HepG2 (cell line): ENCODE data around the gene TMEM87B. TPM values are rescaled to one million over a fixed set of nuclear protein-coding genes. Genes with fewer than 3 reads are reported as not detected.

Experiments used
- ATAC-seq: fragments of 200-7000 bp; cut with Tn5 transposase; 3 replicates; pipeline ENCODE4 v1.9.1; 2020; ENCODE audit warnings: mild to moderate bottlenecking, moderate library complexity
- BruUV-seq: library from RNA; stranded (reverse); fragments of 400-500 nt; replicated peaks from 2 replicates; lab custom pipeline; 2021; lab: Mats Ljungman, UMichigan
- CTCF ChIA-PET: fragments of 300-600 bp; formaldehyde crosslinking; extraction: SDS; loops from one replicate; lab custom pipeline; 2021; ENCODE audit warnings: low total read pairs, inconsistent platforms, low intra/inter-chr PET ratio; lab: Yijun Ruan, JAX
- POLR2A ChIA-PET: fragments of 350-600 bp; sonication (Branson Sonifier 250); formaldehyde crosslinking; loops from one replicate; lab custom pipeline; 2020; ENCODE audit warnings: antibody characterized with exemption, inconsistent platforms; lab: Yijun Ruan, JAX
- DNase-seq: peaks from one replicate; pipeline ENCODE4 v3.0.0-alpha.2; 2015; ENCODE audit warnings: low spot score
- FAIRE-seq: peaks from 3 replicates; lab custom pipeline; 2011; peaks lifted over from hg19 to GRCh38; lab: Jason Lieb, UNC
- H2AFZ ChIP-seq: one replicate; pipeline ENCODE4 v1.6.1; 2011; ENCODE audit warnings: low read length, inconsistent platforms
- H3K27ac ChIP-seq: fragments of 300-600 bp; 3 replicates; pipeline ENCODE4 v1.8.0; 2011; ENCODE audit warnings: mixed run types, mild to moderate bottlenecking, mixed read lengths, low read length, inconsistent platforms; ENCODE audit not compliant: insufficient read depth; ENCODE audit errors: extremely low read length
- H3K27me3 ChIP-seq, 2 experiments: fragments of 200-600 bp in 1 of 2; 2 replicates in 1 of 2; 3 replicates in 1 of 2; pipeline versions ENCODE4 v1.6.0 to v1.8.0; 2011; ENCODE audit warnings: low read length in 2 of 2, mild to moderate bottlenecking in 2 of 2, moderate library complexity in 2 of 2, inconsistent platforms in 1 of 2; ENCODE audit not compliant: insufficient read depth in 2 of 2, control insufficient read depth in 1 of 2
- H3K36me3 ChIP-seq, 2 experiments: fragments of 200-600 bp in 1 of 2; replicated peaks in 1 of 2; 2 replicates in 1 of 2; 3 replicates in 1 of 2; pipeline versions ENCODE4 v1.5.1 to v1.8.0; 2011; ENCODE audit warnings: low read length in 2 of 2, inconsistent platforms in 1 of 2; ENCODE audit not compliant: insufficient read depth in 2 of 2, control insufficient read depth in 1 of 2
- H3K4me1 ChIP-seq: 2 replicates; pipeline ENCODE4 v1.5.1; 2012; ENCODE audit warnings: low read length, inconsistent platforms; ENCODE audit not compliant: insufficient read depth
- H3K4me2 ChIP-seq: 2 replicates; pipeline ENCODE4 v1.6.0; 2011; ENCODE audit warnings: low read depth, low read length, inconsistent platforms
- H3K4me3 ChIP-seq, 3 experiments: fragments of 200-600 bp in 1 of 3; sonication (generic), shearing (Covaris generic) in 1 of 3; replicated peaks in 1 of 3; 2 replicates each; pipeline ENCODE4 v1.5.1; 2011 to 2016; ENCODE audit warnings: low read length in 3 of 3, inconsistent platforms in 2 of 3, low read depth in 2 of 3, mild to moderate bottlenecking in 2 of 3, control low read depth in 1 of 3, mixed read lengths in 1 of 3; ENCODE audit not compliant: insufficient read depth in 1 of 3
- H3K79me2 ChIP-seq: one replicate; pipeline ENCODE4 v1.6.1; 2011; ENCODE audit warnings: low read length, inconsistent platforms; ENCODE audit not compliant: insufficient read depth
- H3K9ac ChIP-seq: 2 replicates; pipeline ENCODE4 v1.6.0; 2011; ENCODE audit warnings: mild to moderate bottlenecking, low read depth, low read length, inconsistent platforms; ENCODE audit not compliant: insufficient read depth
- H3K9me3 ChIP-seq: 2 replicates; pipeline ENCODE4 v1.5.1; 2012; ENCODE audit warnings: mild to moderate bottlenecking, low read length
- H4K20me1 ChIP-seq: 2 replicates; pipeline ENCODE4 v1.6.0; 2011; ENCODE audit warnings: inconsistent platforms, mild to moderate bottlenecking, low read length, moderate library complexity; ENCODE audit not compliant: insufficient read depth
- ZNF337 ChIP-seq: sonication (generic); formaldehyde crosslinking; IDR thresholded peaks from 2 replicates; pipeline ENCODE4 v1.5.1; 2020; ENCODE audit warnings: missing genetic modification reagents, low read depth, mild to moderate bottlenecking, borderline replicate concordance
- ZNF512B ChIP-seq: sonication (generic); formaldehyde crosslinking; IDR thresholded peaks from 2 replicates; pipeline ENCODE4 v1.5.1; 2020; ENCODE audit warnings: missing genetic modification reagents, mild to moderate bottlenecking, borderline replicate concordance
- WGBS: methylation state at CpG from one replicate; pipeline ENCODE4 v1.1.6; 2017; ENCODE audit warnings: low lambda C conversion rate; 5-methylcytosine and 5-hydroxymethylcytosine counted together
- in situ Hi-C: cut with HindIII; loops from 2 replicates; pipeline ENCODE4 v1.10.0; 2017; ENCODE audit warnings: low pct_unique_long_range_greater_than_20kb; ENCODE audit not compliant: extremely low pct_ligation_motif_present
- intact Hi-C: fragments of 100-400 bp; cut with micrococcal nuclease; formaldehyde crosslinking; loops from one replicate; pipeline ENCODE4 v1.10.0; 2022; ENCODE audit not compliant: unreplicated experiment
- polyA plus RNA-seq, 8 experiments: library from polyadenylated mRNA; depleted of rRNA in 3 of 8; stranded (reverse) in 7 of 8; unstranded in 1 of 8; fragments of >200 nt; fragmentation: Illumina TruSeq in 4 of 8; extraction: Trizol in 4 of 8; gene quantifications; 2 replicates each; pipeline versions ENCODE4 v1.2.1 to v1.2.3, GENCODE V29; 2011 to 2016; ENCODE audit warnings: low read depth in 4 of 8, missing spikeins in 1 of 8, mixed read lengths in 1 of 8; ENCODE audit not compliant: insufficient read depth in 1 of 8
- total RNA-seq, 5 experiments: library from RNA; depleted of rRNA; stranded (reverse); fragments of >200 nt; fragmentation: Illumina TruSeq; extraction: Trizol; gene quantifications; 2 replicates each; pipeline ENCODE4 v1.2.3, GENCODE V29; 2016; ENCODE audit warnings: low read depth in 1 of 5
- TF ChIP-seq, protein P1 (sequence below): sonication (generic); formaldehyde crosslinking; IDR thresholded peaks from 2 replicates; pipeline ENCODE4 v1.4.0; 2020; ENCODE audit warnings: missing genetic modification reagents, mild to moderate bottlenecking, borderline replicate concordance

The TMEM87B gene
- total and polyA plus RNA-seq, 2 of the 13 experiments (the other 11 are each of a cell fraction or from before 2014, with no cell fraction given), result 15.1 to 16.2 TPM

DNA sequence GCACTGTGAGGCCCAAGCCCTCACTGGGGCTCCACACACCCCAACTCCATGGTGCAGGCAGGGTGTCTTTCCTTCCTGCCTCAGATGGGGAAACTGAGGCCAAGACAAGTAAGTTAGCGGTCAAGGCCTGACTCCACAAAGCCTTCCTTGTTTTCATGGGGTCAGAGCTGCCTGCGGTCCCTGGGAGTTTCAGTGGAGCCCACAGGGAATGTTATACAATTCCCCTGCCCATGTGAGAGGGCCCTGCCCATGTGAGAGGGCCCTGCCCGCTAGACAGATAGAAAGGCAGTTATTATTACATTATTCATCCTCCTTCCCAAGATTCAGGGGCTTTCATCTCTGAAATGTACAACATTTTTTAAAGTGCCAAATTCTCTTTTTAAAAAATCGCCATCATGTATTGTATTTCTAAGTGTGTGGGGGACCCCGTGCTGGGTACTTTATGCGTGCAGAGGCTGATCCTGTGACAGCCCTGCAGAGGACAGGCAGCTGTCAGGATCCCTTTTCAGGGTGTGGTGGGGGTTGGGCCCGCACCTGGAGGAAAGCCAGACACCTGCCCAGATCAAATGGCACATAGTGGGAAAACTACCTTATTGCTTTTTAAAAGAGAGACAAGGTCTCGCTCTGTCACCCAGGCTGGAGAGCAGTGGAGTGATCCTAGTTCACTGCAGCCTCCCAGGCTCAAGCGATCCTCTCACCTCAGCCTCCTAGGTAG, 106.5 kb downstream of the TMEM87B start (continued):
- TF ChIP-seq ZNF512B, result no peak

DNA sequence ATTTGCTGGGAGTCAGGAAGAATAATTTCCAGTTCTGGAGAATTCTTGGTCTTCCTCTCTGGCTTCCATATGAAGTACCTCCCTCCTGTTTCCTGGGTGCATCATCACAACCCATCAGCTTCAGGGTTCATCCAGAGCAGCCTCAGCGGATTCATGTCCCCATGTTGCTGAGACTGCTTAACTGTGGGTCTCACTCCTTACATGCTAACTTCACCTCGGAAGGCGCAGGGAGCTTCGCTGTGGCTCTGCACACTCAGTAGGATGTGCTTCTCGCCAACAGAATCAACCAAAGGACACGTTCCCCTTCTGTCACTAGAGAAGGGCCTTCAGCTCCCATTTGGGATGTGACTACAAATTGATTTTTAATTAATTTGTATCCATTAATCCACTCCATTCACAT, 107.3 kb downstream of the TMEM87B start:
- DNase-seq, result no peak
- H3K9ac ChIP-seq, result no peak overlapping the region
- no peak for TF ChIP-seq ZNF337 (CRISPR knock-in tag)
- TF ChIP-seq, protein P1, sequence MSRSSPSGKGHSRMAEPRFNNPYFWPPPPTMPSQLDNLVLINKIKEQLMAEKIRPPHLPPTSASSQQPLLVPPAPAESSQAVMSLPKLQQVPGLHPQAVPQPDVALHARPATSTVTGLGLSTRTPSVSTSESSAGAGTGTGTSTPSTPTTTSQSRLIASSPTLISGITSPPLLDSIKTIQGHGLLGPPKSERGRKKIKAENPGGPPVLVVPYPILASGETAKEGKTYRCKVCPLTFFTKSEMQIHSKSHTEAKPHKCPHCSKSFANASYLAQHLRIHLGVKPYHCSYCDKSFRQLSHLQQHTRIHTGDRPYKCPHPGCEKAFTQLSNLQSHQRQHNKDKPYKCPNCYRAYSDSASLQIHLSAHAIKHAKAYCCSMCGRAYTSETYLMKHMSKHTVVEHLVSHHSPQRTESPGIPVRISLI (CRISPR knock-in tag), result no peak
- TF ChIP-seq, all 625 proteins: peak for 0
- H4K20me1 ChIP-seq, result no peaks in the 10 kb centered on the region
- no peaks in the 10 kb centered on the region; a peak in 1 of 5 replicates for H3K27me3 ChIP-seq
- H3K9me3 ChIP-seq, result no peaks in the 10 kb centered on the region
- H3K4me1 ChIP-seq, result peaks cover 16% of the 10 kb centered on the region
- no peaks in the 10 kb centered on the region for H3K79me2 ChIP-seq
- no peak for ATAC-seq
- WGBS, result 78% methylated on average over 6 of the region's 6 CpGs
- CTCF ChIA-PET, result no interaction called here
- BruUV-seq, result no TSS peak
- intact Hi-C loops, result no loop called here
- in situ Hi-C loops, result no loop called here
- no peaks in the 10 kb centered on the region for H3K36me3 ChIP-seq
- no peak overlapping the region for H3K4me2 ChIP-seq
- no peak overlapping the region for H3K27ac ChIP-seq
- POLR2A ChIA-PET, result interaction anchor here (0.6 kb wide), 1 partner anchor 420 kb away, joined by 3 read pairs; no protein-coding TSS in a partner anchor
- no peak overlapping the region for H3K4me3 ChIP-seq
- no peak overlapping the region for H2AFZ ChIP-seq
- no peak for FAIRE-seq
